AG04450 (cell line): ENCODE results near the gene FOXC2. TPM values are rescaled to one million over a fixed set of nuclear protein-coding genes. Genes with fewer than 3 reads are reported as not detected.

Experiments
- CTCF ChIA-PET: fragments of 300-600, 350-600 bp; formaldehyde crosslinking; extraction: SDS; loops from one replicate; lab custom pipeline; 2022; ENCODE audit warnings: antibody characterized with exemption, inconsistent platforms; lab: Charles Lee
- POLR2A ChIA-PET: fragments of 350-600 bp; formaldehyde crosslinking; extraction: SDS; loops from one replicate; lab custom pipeline; 2021; ENCODE audit warnings: antibody characterized with exemption, inconsistent platforms; lab: Yijun Ruan, JAX
- DNase-seq: peaks from one replicate; pipeline ENCODE4 v3.0.0-alpha.2; 2011; ENCODE audit warnings: low read depth, low spot score
- H3K27ac ChIP-seq: one replicate; pipeline ENCODE4 v1.5.1; 2012; ENCODE audit warnings: low read depth, low read length, control low read depth
- H3K27me3 ChIP-seq: one replicate; pipeline ENCODE4 v1.6.0; 2012; ENCODE audit warnings: low read length; ENCODE audit not compliant: control insufficient read depth, insufficient read depth
- H3K4me3 ChIP-seq: 2 replicates; pipeline ENCODE4 v1.5.1; 2011; ENCODE audit warnings: mild to moderate bottlenecking, low read depth, low read length, control low read depth
- H3K9me3 ChIP-seq: 2 replicates; pipeline ENCODE4 v1.5.1; 2012; ENCODE audit warnings: low read length; ENCODE audit not compliant: control insufficient read depth, insufficient read depth
- polyA plus RNA-seq: library from polyadenylated mRNA; depleted of rRNA; stranded (reverse); fragments of >200 nt; gene quantifications from 2 replicates; pipeline ENCODE4 v1.2.3, GENCODE V29; 2011
- TF ChIP-seq, protein P1 (sequence below): IDR thresholded peaks from 2 replicates; pipeline ENCODE4 v1.5.1; 2011; ENCODE audit warnings: low read depth, low read length, control low read depth, inconsistent platforms

Gene FOXC2
- polyA plus RNA-seq, 1 experiment, result 0.79 TPM

DNA sequence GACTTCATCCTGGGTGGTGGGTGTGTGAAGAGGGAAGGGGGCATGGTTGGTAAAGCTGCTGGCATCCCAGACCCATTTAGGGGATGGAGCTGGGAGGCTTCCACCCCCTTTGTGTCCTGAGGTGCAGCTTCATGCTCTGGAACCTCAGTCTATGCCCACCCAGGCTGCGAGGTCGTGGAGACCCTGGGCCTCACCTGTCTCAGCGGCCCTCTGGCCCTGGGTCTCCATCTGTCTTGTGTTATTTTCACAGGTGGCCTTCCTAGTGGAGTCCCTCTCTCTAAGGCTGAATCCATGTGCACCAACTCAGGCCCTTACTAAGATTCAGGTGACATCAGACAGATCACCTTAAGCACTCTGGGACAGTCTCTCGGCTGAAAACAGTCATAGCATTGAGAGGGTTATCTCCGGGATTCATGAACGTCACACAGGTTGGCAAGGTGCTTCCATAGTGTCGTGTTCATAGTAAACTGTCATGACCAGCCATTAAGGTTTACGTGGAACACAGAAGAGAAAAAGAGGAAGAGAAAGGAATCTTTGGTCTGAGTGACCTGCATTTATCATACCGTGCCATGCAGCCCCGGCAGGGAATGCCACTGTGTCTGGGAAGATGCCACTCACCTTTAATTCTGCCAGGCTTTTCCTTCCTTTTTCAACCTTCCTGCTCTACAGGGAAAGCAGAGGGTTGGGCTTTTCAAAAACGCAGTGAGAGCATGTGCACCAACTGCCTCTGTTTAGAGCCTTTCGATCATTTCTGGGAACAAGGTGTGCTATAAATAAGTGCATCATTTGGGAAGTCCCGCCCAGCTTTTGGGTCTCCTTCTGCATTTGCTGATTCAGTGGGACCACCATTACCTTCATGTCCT is 7.2 kb downstream of the FOXC2 start:
- CTCF ChIA-PET, result interaction anchor here (2.4 kb wide), 1 partner anchor 488 kb away, joined by 7 read pairs; no protein-coding TSS in a partner anchor

DNA sequence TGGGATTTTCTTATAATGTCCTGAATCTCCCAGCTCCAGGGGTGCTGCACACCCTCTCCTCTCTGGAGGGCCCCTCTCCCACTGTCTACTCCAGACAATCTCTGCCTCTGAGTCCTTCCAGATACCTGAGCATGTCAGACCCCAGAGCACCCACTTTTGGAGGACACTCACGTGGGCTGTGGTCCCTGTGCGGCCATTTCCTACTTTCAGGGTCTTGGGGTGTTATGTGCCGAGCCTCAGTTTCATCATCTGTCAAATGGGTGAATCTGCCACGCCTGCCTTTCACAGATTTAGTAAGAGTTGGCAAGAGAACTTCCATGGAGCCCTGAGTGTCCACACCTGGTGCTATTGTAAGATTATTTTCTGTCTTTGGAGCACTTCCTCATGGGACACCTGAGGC is 8.0 kb downstream of the FOXC2 start:
- DNase-seq, result no peak
- POLR2A ChIA-PET, result no interaction called here

More for the DNA sequence above, 7.2 kb downstream of the FOXC2 start:
- Histone ChIP-seq H3K4me3 (no peak overlapping the region), H3K9me3 (no peaks in the 10 kb centered on the region; the same call in 1 of the 2 replicates), H3K27ac (peak overlapping the region; percentile 21), H3K27me3 (no peaks in the 10 kb centered on the region)
- DNase-seq, result no peak
- POLR2A ChIA-PET, result interaction anchor here (0.6 kb wide), 1 partner anchor 96 kb away, joined by 6 read pairs; no protein-coding TSS in a partner anchor
- TF ChIP-seq, protein P1, sequence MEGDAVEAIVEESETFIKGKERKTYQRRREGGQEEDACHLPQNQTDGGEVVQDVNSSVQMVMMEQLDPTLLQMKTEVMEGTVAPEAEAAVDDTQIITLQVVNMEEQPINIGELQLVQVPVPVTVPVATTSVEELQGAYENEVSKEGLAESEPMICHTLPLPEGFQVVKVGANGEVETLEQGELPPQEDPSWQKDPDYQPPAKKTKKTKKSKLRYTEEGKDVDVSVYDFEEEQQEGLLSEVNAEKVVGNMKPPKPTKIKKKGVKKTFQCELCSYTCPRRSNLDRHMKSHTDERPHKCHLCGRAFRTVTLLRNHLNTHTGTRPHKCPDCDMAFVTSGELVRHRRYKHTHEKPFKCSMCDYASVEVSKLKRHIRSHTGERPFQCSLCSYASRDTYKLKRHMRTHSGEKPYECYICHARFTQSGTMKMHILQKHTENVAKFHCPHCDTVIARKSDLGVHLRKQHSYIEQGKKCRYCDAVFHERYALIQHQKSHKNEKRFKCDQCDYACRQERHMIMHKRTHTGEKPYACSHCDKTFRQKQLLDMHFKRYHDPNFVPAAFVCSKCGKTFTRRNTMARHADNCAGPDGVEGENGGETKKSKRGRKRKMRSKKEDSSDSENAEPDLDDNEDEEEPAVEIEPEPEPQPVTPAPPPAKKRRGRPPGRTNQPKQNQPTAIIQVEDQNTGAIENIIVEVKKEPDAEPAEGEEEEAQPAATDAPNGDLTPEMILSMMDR, result no peak

DNA sequence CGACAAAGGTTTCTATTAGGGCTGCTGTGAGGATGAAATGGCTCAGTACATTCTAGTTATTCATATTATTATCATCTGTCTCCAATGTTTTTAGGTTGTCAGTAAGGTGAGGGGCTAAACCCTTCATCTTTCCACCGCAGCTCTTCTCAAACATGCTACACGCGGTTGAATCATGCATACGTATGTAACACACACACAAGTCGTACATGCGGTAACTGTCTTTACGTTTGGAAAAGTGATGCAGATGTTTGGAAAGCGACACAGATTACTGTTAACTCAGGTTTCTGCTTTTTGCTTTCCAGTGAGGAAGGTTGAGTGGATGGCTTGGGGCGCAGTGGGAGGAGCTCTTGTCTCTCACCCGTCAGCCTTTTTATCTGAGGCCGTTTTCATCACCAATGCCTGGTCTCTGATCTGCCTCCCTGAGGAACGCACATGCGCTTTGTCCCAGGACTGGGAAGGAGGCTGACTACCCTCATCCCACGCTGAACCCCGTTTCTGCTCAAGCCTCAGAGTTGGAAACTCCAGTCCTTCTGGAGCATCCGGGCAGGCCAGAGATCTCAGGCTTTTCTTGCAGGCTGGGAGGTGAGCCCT is 8.6 kb downstream of the FOXC2 start:
- no peaks in the 10 kb centered on the region for H3K27me3 ChIP-seq
- CTCF ChIA-PET, result interaction anchor here (0.7 to 2.1 kb wide), 5 partner anchors 11 to 503 kb away, joined by 3 to 15 read pairs (median 3); no protein-coding TSS in a partner anchor
- peak overlapping the region; percentile 76 for H3K4me3 ChIP-seq
- no peaks in the 10 kb centered on the region; the same call in 1 of the 2 replicates for H3K9me3 ChIP-seq
- peak overlapping the region; percentile 100 for H3K27ac ChIP-seq
- TF ChIP-seq, protein P1, result no peak
- DNase-seq, result no peak
- POLR2A ChIA-PET, result interaction anchor here (0.7 to 1.5 kb wide), 5 partner anchors 10 to 557 kb away, joined by 3 to 10 read pairs (median 7); no protein-coding TSS in a partner anchor

More for the DNA sequence above, 8.0 kb downstream of the FOXC2 start:
- no peak overlapping the region for H3K4me3 ChIP-seq
- TF ChIP-seq, protein P1, result no peak
- no peaks in the 10 kb centered on the region for H3K27me3 ChIP-seq
- no peak overlapping the region for H3K27ac ChIP-seq
- H3K9me3 ChIP-seq, result no peaks in the 10 kb centered on the region; the same call in 1 of the 2 replicates
- CTCF ChIA-PET, result interaction anchor here (0.7 to 2.4 kb wide), 5 partner anchors 10 to 503 kb away, joined by 3 to 15 read pairs (median 3); no protein-coding TSS in a partner anchor

DNA sequence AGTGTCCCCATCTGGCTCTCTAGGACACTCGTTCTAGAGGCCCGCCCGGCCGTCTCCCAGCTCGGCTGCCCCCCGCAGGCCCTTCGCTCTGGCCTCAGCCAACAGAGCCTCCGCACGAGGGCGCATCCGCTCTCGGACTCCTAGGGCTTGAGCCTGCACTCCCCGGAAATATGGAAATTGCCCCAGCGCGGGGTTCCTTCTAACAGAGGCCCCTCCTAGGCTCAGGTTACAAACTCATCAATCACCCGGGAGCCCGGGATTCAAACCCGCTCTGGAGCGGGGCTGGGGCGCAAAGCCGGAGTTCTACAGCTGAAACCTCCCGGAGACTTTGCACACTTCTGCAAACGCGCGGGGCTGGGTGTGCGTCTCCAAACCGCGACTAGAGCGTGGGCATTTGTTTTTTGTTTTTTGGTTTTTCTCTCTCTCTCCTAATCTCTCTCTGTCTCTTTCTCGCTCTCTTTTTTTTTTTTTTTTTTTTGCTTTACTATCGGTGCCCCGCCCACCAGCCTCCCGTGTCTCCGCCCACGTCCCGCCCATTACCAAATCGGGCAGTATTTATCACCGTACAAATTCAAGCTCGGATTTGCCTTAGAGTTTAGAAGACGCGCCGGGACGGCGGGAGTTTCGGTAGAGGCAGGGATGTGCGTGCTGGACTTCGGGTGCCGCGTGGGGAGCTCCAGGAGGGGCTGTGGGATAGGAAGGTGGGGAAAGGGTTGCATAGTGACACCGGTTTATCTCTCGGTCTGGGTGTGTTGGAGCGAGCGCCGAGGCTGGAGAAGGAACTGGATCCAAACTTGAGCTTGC is 9.3 kb downstream of the FOXC2 start:
- Histone ChIP-seq H3K4me3 (peak overlapping the region; percentile 76), H3K27ac (peak overlapping the region; percentile 100), H3K9me3 (peaks cover 3% of the 10 kb centered on the region; the same call in 1 of the 2 replicates), H3K27me3 (no peaks in the 10 kb centered on the region)
- ChIA-PET CTCF (interaction anchor here (0.5 to 2.1 kb wide), 15 partner anchors 11 to 772 kb away, joined by 3 to 15 read pairs (median 4); no protein-coding TSS in a partner anchor), POLR2A (interaction anchor here (0.6 to 1.5 kb wide), 23 partner anchors 9 to 999 kb away, joined by 3 to 23 read pairs (median 5); partner anchors contain the start of gene FOXC2)
- peak; percentile 95 for DNase-seq
- TF ChIP-seq, protein P1, result peak; percentile 86
